GM12878 (cell line): Measurements from ENCODE around the gene HMGB2. TPM values are rescaled to one million over a fixed set of nuclear protein-coding genes. Genes with fewer than 3 reads are reported as not detected.
A peak's percentile ranks its signal among the peaks of the same experiment; 100 is the strongest.

ENCODE experiments used
- ATAC-seq: fragments of 200-7000 bp; cut with Tn5 transposase; 3 replicates; pipeline ENCODE4 v1.9.1; 2020; ENCODE audit warnings: mild to moderate bottlenecking, moderate library complexity
- BruUV-seq: library from RNA; stranded (reverse); fragments of 400-500 nt; replicated peaks from 2 replicates; lab custom pipeline; 2021; lab: Mats Ljungman, UMichigan
- CTCF ChIA-PET: fragments of 300-600 bp; sonication (Branson Sonifier 250); formaldehyde crosslinking; extraction: SDS; loops from one replicate; lab custom pipeline; 2021; ENCODE audit warnings: inconsistent platforms; lab: Yijun Ruan, JAX
- POLR2A ChIA-PET: fragments of 350-600 bp; formaldehyde crosslinking; extraction: SDS; loops from one replicate; lab custom pipeline; 2021; ENCODE audit warnings: inconsistent platforms; lab: Charles Lee
- RAD21 ChIA-PET: fragments of 300-600 bp; sonication (Branson Sonifier 250); formaldehyde crosslinking; loops from one replicate; lab custom pipeline; 2023; ENCODE audit warnings: antibody characterized with exemption; ENCODE audit not compliant: unreplicated experiment; lab: Charles Lee
- SMC1A ChIA-PET: fragments of 300-600 bp; sonication (Branson Sonifier 250); formaldehyde crosslinking; loops from one replicate; lab custom pipeline; 2023; ENCODE audit not compliant: unreplicated experiment, uncharacterized antibody; lab: Charles Lee
- DNase-seq: peaks from one replicate; pipeline ENCODE4 v3.0.0-alpha.2; 2011; ENCODE audit warnings: low read depth, low spot score
- FAIRE-seq: peaks from 3 replicates; lab custom pipeline; 2011; peaks lifted over from hg19 to GRCh38; lab: Jason Lieb, UNC
- H2AFZ ChIP-seq: 2 replicates; pipeline ENCODE4 v1.6.0; 2011; ENCODE audit warnings: low read depth, low read length, control low read depth; ENCODE audit not compliant: control insufficient read depth
- H3K27ac ChIP-seq: 2 replicates; pipeline ENCODE4 v1.5.1; 2011; ENCODE audit warnings: control low read depth; ENCODE audit not compliant: control insufficient read depth, insufficient read depth
- H3K27me3 ChIP-seq, 2 experiments: replicated peaks in 1 of 2; 2 replicates each; pipeline versions ENCODE4 v1.6.0 to v1.6.1; 2011; ENCODE audit warnings: low read length in 1 of 2; ENCODE audit not compliant: control insufficient read depth in 2 of 2, insufficient read depth in 2 of 2
- H3K36me3 ChIP-seq, 2 experiments: 2 replicates each; pipeline ENCODE4 v1.5.1; 2011; ENCODE audit warnings: low read length in 1 of 2; ENCODE audit not compliant: control insufficient read depth in 2 of 2, insufficient read depth in 2 of 2
- H3K4me1 ChIP-seq: 2 replicates; pipeline ENCODE4 v1.6.1; 2011; ENCODE audit warnings: mild to moderate bottlenecking, low read length, moderate library complexity, mixed read lengths; ENCODE audit not compliant: control insufficient read depth, insufficient read depth
- H3K4me2 ChIP-seq: 2 replicates; pipeline ENCODE4 v1.6.0; 2011; ENCODE audit warnings: control low read depth; ENCODE audit not compliant: control insufficient read depth, insufficient read depth
- H3K4me3 ChIP-seq: fragments of 200-600 bp; sonication (generic); 2 replicates; pipeline ENCODE4 v1.5.1; 2016
- H3K79me2 ChIP-seq: 2 replicates; pipeline ENCODE4 v1.6.0; 2011; ENCODE audit warnings: low read length; ENCODE audit not compliant: control insufficient read depth, insufficient read depth
- H3K9ac ChIP-seq: 2 replicates; pipeline ENCODE4 v1.8.0; 2011; ENCODE audit warnings: low read length, control low read depth, mixed read lengths; ENCODE audit not compliant: control insufficient read depth, insufficient read depth
- H3K9me3 ChIP-seq: replicated peaks from 3 replicates; pipeline ENCODE4 v1.5.1; 2011; ENCODE audit warnings: mild to moderate bottlenecking, low read length; ENCODE audit not compliant: control insufficient read depth, insufficient read depth
- H4K20me1 ChIP-seq: 2 replicates; pipeline ENCODE4 v1.6.0; 2011; ENCODE audit not compliant: control insufficient read depth, insufficient read depth
- ASH2L ChIP-seq: fragments of 300-600, 200-600 bp; sonication (generic); IDR thresholded peaks from 2 replicates; pipeline ENCODE4 v1.6.1; 2017; ENCODE audit warnings: low read depth, mild to moderate bottlenecking, borderline replicate concordance
- CHD2 ChIP-seq: IDR thresholded peaks from 2 replicates; pipeline ENCODE4 v1.6.1; 2011; ENCODE audit warnings: low read depth, low read length, improper control_type of control experiment, borderline replicate concordance
- CREM ChIP-seq: IDR thresholded peaks from 2 replicates; pipeline ENCODE4 v1.6.1; 2014; ENCODE audit warnings: antibody characterized with exemption, low read depth
- EZH2 ChIP-seq: IDR thresholded peaks from 2 replicates; pipeline ENCODE4 v1.6.1; 2012; ENCODE audit warnings: low read depth, mild to moderate bottlenecking, control low read depth, inconsistent platforms, low read length, borderline replicate concordance; ENCODE audit not compliant: control insufficient read depth
- GABPA ChIP-seq: IDR thresholded peaks from 2 replicates; pipeline ENCODE4 v1.6.1; 2014; ENCODE audit warnings: antibody characterized with exemption, low read depth, mild to moderate bottlenecking, inconsistent platforms
- MAX ChIP-seq: IDR thresholded peaks from 2 replicates; pipeline ENCODE4 v1.6.1; 2012; ENCODE audit warnings: low read depth, low read length, improper control_type of control experiment
- RAD51 ChIP-seq: fragments of 450-650 bp; IDR thresholded peaks from 2 replicates; pipeline ENCODE4 v1.6.1; 2016; ENCODE audit warnings: moderate library complexity, mild to moderate bottlenecking, inconsistent platforms
- SMAD5 ChIP-seq: IDR thresholded peaks from 2 replicates; pipeline ENCODE4 v1.6.1; 2016; ENCODE audit warnings: antibody characterized with exemption, low read depth
- SMARCA5 ChIP-seq: fragments of 450-650 bp; IDR thresholded peaks from 2 replicates; pipeline ENCODE4 v1.6.1; 2017; ENCODE audit warnings: mild to moderate bottlenecking
- SRF ChIP-seq, 2 experiments: IDR thresholded peaks; 2 replicates each; pipeline ENCODE4 v1.6.1; 2011; ENCODE audit warnings: low read depth in 2 of 2, low read length in 2 of 2, mild to moderate bottlenecking in 1 of 2, moderate library complexity in 1 of 2
- SUPT20H ChIP-seq: IDR thresholded peaks from 2 replicates; pipeline ENCODE4 v1.6.1; 2011; ENCODE audit warnings: low read depth, mild to moderate bottlenecking, low read length, moderate library complexity, borderline replicate concordance; ENCODE audit not compliant: control insufficient read depth
- TARDBP ChIP-seq: IDR thresholded peaks from 2 replicates; pipeline ENCODE4 v1.6.1; 2016; ENCODE audit warnings: borderline replicate concordance
- ZNF217 ChIP-seq: fragments of 450-650 bp; IDR thresholded peaks from 2 replicates; pipeline ENCODE4 v1.6.1; 2017; ENCODE audit warnings: antibody characterized with exemption, mild to moderate bottlenecking
- ZNF24 ChIP-seq: fragments of 450-650 bp; IDR thresholded peaks from 2 replicates; pipeline ENCODE4 v1.6.1; 2017; ENCODE audit warnings: antibody characterized with exemption, mild to moderate bottlenecking
- WGBS: methylation state at CpG from one replicate; pipeline ENCODE4 v1.1.6; 2016; ENCODE audit warnings: low lambda C conversion rate; ENCODE audit not compliant: insufficient replicate concordance, insufficient coverage; ENCODE audit errors: missing lambda C conversion rate; 5-methylcytosine and 5-hydroxymethylcytosine counted together
- in situ Hi-C: fragments of 300-500 bp; cut with MboI; formaldehyde crosslinking; loops from 9 replicates; pipeline ENCODE4 v1.14.3; 2018; ENCODE audit warnings: mixed read lengths
- intact Hi-C: fragments of 100-400 bp; cut with micrococcal nuclease; formaldehyde crosslinking; loops from one replicate; pipeline ENCODE4 v1.14.2; 2022; ENCODE audit not compliant: unreplicated experiment
- polyA plus RNA-seq, 11 experiments: library from polyadenylated mRNA; depleted of rRNA in 4 of 11; unstranded in 6 of 11; stranded (reverse) in 5 of 11; fragments of >200 nt; fragmentation: Nextera tagmentation in 4 of 11; fragmentation: Illumina TruSeq in 1 of 11; extraction: Ambion mirVana in 4 of 11; extraction: Trizol in 1 of 11; gene quantifications; 1 replicate in 1 of 11; 2 replicates in 10 of 11; pipeline versions ENCODE4 v1.2.1 to v1.2.3, GENCODE V29; 2011 to 2016; ENCODE audit warnings: inconsistent platforms in 2 of 11, missing spikeins in 2 of 11, low read depth in 1 of 11
- total RNA-seq, 4 experiments: library from RNA; depleted of rRNA in 3 of 4; stranded (reverse); fragments of >200 nt in 3 of 4; fragmentation: Illumina TruSeq in 1 of 4; extraction: Trizol in 1 of 4; gene quantifications; 2 replicates each; pipeline versions ENCODE4 v1.2.1 to v1.2.3, GENCODE V29; 2013 to 2021

The HMGB2 gene
- total and polyA plus RNA-seq, 10 of the 15 experiments (the other 5 are each of a cell fraction or from before 2014, with no cell fraction given) = 260 to 961 (median 668) TPM

- no peak for TF ChIP-seq EZH2
- no peak for TF ChIP-seq CREM
- TF ChIP-seq, all 136 proteins: peak for 0
These were observed 46.8 kb upstream of the HMGB2 start (continued) for GRCh38 chr4:173380987-173381386.

GRCh38 chr4:173379929-173380328 lies 45.8 kb upstream of the HMGB2 start:
- CTCF ChIA-PET = no interaction called here
- H3K79me2 ChIP-seq = peaks cover 11% of the 10 kb centered on the region
- TF ChIP-seq ZNF24 (peak; percentile 76), ZNF217 (no peak)
- intact Hi-C loops (no loop called here), in situ Hi-C loops (no loop called here)
- no peaks in the 10 kb centered on the region for H3K4me1 ChIP-seq
- RAD21 ChIA-PET = interaction anchor here (1.0 to 1.3 kb wide), 2 partner anchors 10 to 41 kb away, joined by 3 to 7 read pairs; no protein-coding TSS in a partner anchor
- no TSS peak for BruUV-seq
- 94% methylated on average over 3 of the region's 3 CpGs for WGBS
- no peak for ATAC-seq
- no peak for DNase-seq
- H3K27me3 ChIP-seq = no peaks in the 10 kb centered on the region
- no peak overlapping the region for H3K4me2 ChIP-seq
- no peak overlapping the region for H3K27ac ChIP-seq
- POLR2A ChIA-PET = no interaction called here
- H4K20me1 ChIP-seq = no peaks in the 10 kb centered on the region
- H3K4me3 ChIP-seq = no peak overlapping the region
- 0 out of 4 replicates have a peak, but pooled peaks cover 0 to 4% of the 10 kb centered on the region in 2 experiments for H3K36me3 ChIP-seq
- no peaks in the 10 kb centered on the region for H3K9me3 ChIP-seq
- H2AFZ ChIP-seq = no peak overlapping the region
- no peak overlapping the region for H3K9ac ChIP-seq
- no peak for FAIRE-seq
- SMC1A ChIA-PET = interaction anchor here (1.0 to 13.8 kb wide), 2 partner anchors 10 to 45 kb away, joined by 3 to 232 read pairs; partner anchors contain the start of gene HMGB2

GRCh38 chr4:173374588-173374987 lies 40.4 kb upstream of the HMGB2 start:
- BruUV-seq = no TSS peak
- peaks cover 51% of the 10 kb centered on the region for H3K79me2 ChIP-seq

More at GRCh38 chr4:173374588-173374987, 40.4 kb upstream of the HMGB2 start:
- H3K27ac ChIP-seq = no peak overlapping the region
- peak overlapping the region; percentile 41; the same call in 1 of the 2 replicates for H3K4me3 ChIP-seq
- FAIRE-seq (no peak), DNase-seq (no peak), ATAC-seq (no peak)
- H3K27me3 ChIP-seq = no peaks in the 10 kb centered on the region
- H3K36me3 ChIP-seq = 0 out of 4 replicates have a peak, but pooled peaks cover 0 to 4% of the 10 kb centered on the region in 2 experiments
- H3K9ac ChIP-seq = no peak overlapping the region
- WGBS = 96% methylated on average over 2 of the region's 2 CpGs
- no peaks in the 10 kb centered on the region for H3K4me1 ChIP-seq
- H3K9me3 ChIP-seq = no peaks in the 10 kb centered on the region
- ChIA-PET RAD21 (interaction anchor here (1.3 to 9.0 kb wide), 2 partner anchors 41 to 56 kb away, joined by 3 to 145 read pairs; partner anchors contain the start of gene HMGB2), POLR2A (interaction anchor here (1.2 to 14.6 kb wide), 2 partner anchors 16 to 40 kb away, joined by 3 to 472 read pairs; partner anchors contain the start of gene HMGB2), SMC1A (interaction anchor here (0.9 to 13.8 kb wide), 8 partner anchors 14 to 73 kb away, joined by 3 to 232 read pairs (median 4); partner anchors contain the start of gene HMGB2)
- H2AFZ ChIP-seq = no peak overlapping the region
- TF ChIP-seq SRF (IDR thresholded peaks at IDR 0.05; ENCODE audit: low read depth in 2 of 2, low read length in 2 of 2) (no peak), GABPA (no peak), TARDBP (no peak), ASH2L (no peak), SMARCA5 (no peak), SMAD5 (no peak), CHD2 (no peak), SUPT20H (no peak), MAX (no peak), RAD51 (no peak)
- TF ChIP-seq, all 136 proteins: peak for 0
- H4K20me1 ChIP-seq = no peaks in the 10 kb centered on the region
- intact Hi-C loops = loop anchor here (5.0 kb wide), 1 partner anchor 908 kb away; the partner anchor contains the start of genes CEP44 and FBXO8
- CTCF ChIA-PET = interaction anchor here (0.6 to 2.1 kb wide), 7 partner anchors 9 to 75 kb away, joined by 3 to 10 read pairs (median 5); partner anchors contain the start of gene HMGB2
- in situ Hi-C loops = no loop called here
- H3K4me2 ChIP-seq = no peak overlapping the region
